GM23338 (cell line): Measurements from ENCODE around the gene MGME1. TPM values are rescaled to one million over a fixed set of nuclear protein-coding genes. Genes with fewer than 3 reads are reported as not detected.

ENCODE experiments used
- ATAC-seq: fragments of 200-7000 bp; cut with Tn5 transposase; 3 replicates; pipeline ENCODE4 v1.9.1; 2020
- DNase-seq: peaks from one replicate; pipeline ENCODE4 v3.0.0-alpha.2; 2015; ENCODE audit warnings: low spot score
- H2AFZ ChIP-seq: fragments of 200-600 bp; sonication (generic); 2 replicates; pipeline ENCODE4 v1.8.0; 2016; ENCODE audit warnings: antibody characterized with exemption, mild to moderate bottlenecking, moderate library complexity
- H3F3A ChIP-seq: fragments of 200-600 bp; sonication (generic); replicated peaks from 2 replicates; pipeline ENCODE4 v1.8.0; 2017; ENCODE audit warnings: antibody characterized with exemption, mixed run types, low read depth
- H3K27ac ChIP-seq: fragments of 200-600 bp; sonication (generic); 2 replicates; pipeline ENCODE4 v1.6.1; 2016; ENCODE audit warnings: low read depth
- H3K27me3 ChIP-seq: fragments of 200-600 bp; sonication (generic); 2 replicates; pipeline ENCODE4 v1.8.0; 2016; ENCODE audit warnings: mild to moderate bottlenecking, mixed run types, moderate library complexity; ENCODE audit not compliant: insufficient read depth
- H3K36me3 ChIP-seq: fragments of 200-600 bp; sonication (generic); 2 replicates; pipeline ENCODE4 v1.8.0; 2016; ENCODE audit warnings: mild to moderate bottlenecking; ENCODE audit not compliant: insufficient read depth
- H3K4me1 ChIP-seq: fragments of 200-600 bp; sonication (generic); 2 replicates; pipeline ENCODE4 v1.8.0; 2016; ENCODE audit warnings: mild to moderate bottlenecking, moderate library complexity; ENCODE audit not compliant: insufficient read depth
- H3K4me2 ChIP-seq: fragments of 200-600 bp; sonication (generic); 2 replicates; pipeline ENCODE4 v1.7.1; 2017; ENCODE audit warnings: mixed run types
- H3K4me3 ChIP-seq: fragments of 200-600 bp; sonication (generic); 2 replicates; pipeline ENCODE4 v1.6.1; 2016; ENCODE audit warnings: mixed run types
- H3K79me2 ChIP-seq: fragments of 200-600 bp; sonication (generic); replicated peaks from 2 replicates; pipeline ENCODE4 v1.8.0; 2017; ENCODE audit warnings: mild to moderate bottlenecking; ENCODE audit not compliant: insufficient read depth
- H3K9me2 ChIP-seq: fragments of 200-600 bp; sonication (generic); 2 replicates; pipeline ENCODE4 v1.8.0; 2017; ENCODE audit not compliant: insufficient read depth
- H4K20me1 ChIP-seq: fragments of 200-600 bp; sonication (generic); replicated peaks from 2 replicates; pipeline ENCODE4 v1.8.0; 2017; ENCODE audit warnings: mild to moderate bottlenecking; ENCODE audit not compliant: insufficient read depth
- H3K27ac Mint-ChIP-seq: 2 replicates; pipeline ENCODE4 v1.8.0; 2020; ENCODE audit warnings: inconsistent platforms, mild to moderate bottlenecking, moderate library complexity, mixed read lengths
- H3K27me3 Mint-ChIP-seq: 3 replicates; pipeline ENCODE4 v1.8.0; 2022; ENCODE audit warnings: low read depth, mild to moderate bottlenecking, moderate library complexity, mixed read lengths, inconsistent platforms; ENCODE audit not compliant: insufficient read depth, poor library complexity
- H3K36me3 Mint-ChIP-seq: 3 replicates; pipeline ENCODE4 v1.8.0; 2021; ENCODE audit warnings: low read depth, mild to moderate bottlenecking, inconsistent platforms, moderate library complexity, mixed read lengths
- H3K4me1 Mint-ChIP-seq: 3 replicates; pipeline ENCODE4 v1.8.0; 2020; ENCODE audit warnings: mild to moderate bottlenecking, inconsistent platforms, mixed read lengths
- H3K4me3 Mint-ChIP-seq: 3 replicates; pipeline ENCODE4 v1.8.0; 2021; ENCODE audit warnings: moderate library complexity, mild to moderate bottlenecking, inconsistent platforms, mixed read lengths
- H3K9me3 Mint-ChIP-seq: 3 replicates; pipeline ENCODE4 v1.8.0; 2020; ENCODE audit warnings: moderate library complexity, mild to moderate bottlenecking, inconsistent platforms, mixed read lengths
- CREB1 ChIP-seq: fragments of 250-450 bp; sonication (Bioruptor Pico); IDR thresholded peaks from 2 replicates; pipeline ENCODE4 v1.5.0; 2020; ENCODE audit warnings: low read depth, mild to moderate bottlenecking, moderate library complexity
- EZH2 ChIP-seq: fragments of 200-600 bp; sonication (generic); IDR thresholded peaks from one replicate; pipeline ENCODE4 v1.8.0; 2017; ENCODE audit warnings: antibody characterized with exemption, mild to moderate bottlenecking, low read depth; ENCODE audit not compliant: unreplicated experiment
- EZH2phosphoT487 ChIP-seq: fragments of 200-600 bp; sonication (generic); IDR thresholded peaks from one replicate; pipeline ENCODE4 v1.8.1; 2018; ENCODE audit warnings: antibody characterized with exemption; ENCODE audit not compliant: unreplicated experiment
- JUNB ChIP-seq: IDR thresholded peaks from one replicate; pipeline ENCODE4 v1.6.1; 2016; ENCODE audit warnings: antibody characterized with exemption; ENCODE audit not compliant: unreplicated experiment
- NANOG ChIP-seq: IDR thresholded peaks from 2 replicates; pipeline ENCODE4 v1.6.1; 2016; ENCODE audit warnings: antibody characterized with exemption, borderline replicate concordance
- POLR2AphosphoS5 ChIP-seq: IDR thresholded peaks from 2 replicates; pipeline ENCODE4 v1.6.1; 2016; ENCODE audit warnings: antibody characterized with exemption, low read depth
- STAT1 ChIP-seq: IDR thresholded peaks from one replicate; pipeline ENCODE4 v1.6.1; 2016; ENCODE audit warnings: antibody characterized with exemption; ENCODE audit not compliant: unreplicated experiment
- ZNF114 ChIP-seq: fragments of 250-450 bp; sonication (Bioruptor Pico); IDR thresholded peaks from 2 replicates; pipeline ENCODE4 v1.5.0; 2020; ENCODE audit warnings: mild to moderate bottlenecking, moderate library complexity
- ZNF331 ChIP-seq: fragments of 250-450 bp; sonication (Bioruptor Pico); IDR thresholded peaks from 2 replicates; pipeline ENCODE4 v1.5.0; 2020; ENCODE audit warnings: low read depth, mild to moderate bottlenecking, moderate library complexity
- polyA plus RNA-seq: library from polyadenylated mRNA; unstranded; fragments of >200 nt; fragmentation: Nextera tagmentation; extraction: Ambion mirVana; gene quantifications from 2 replicates; pipeline ENCODE4 v1.2.1, GENCODE V29; 2016
- total RNA-seq: library from RNA; depleted of rRNA; stranded (reverse); fragments of >200 nt; shearing (Covaris generic); gene quantifications from 2 replicates; pipeline ENCODE4 v1.2.3, GENCODE V29; 2014
- TF ChIP-seq, protein P1 (sequence below), 2 experiments: fragments of 200-600 bp in 1 of 2; sonication (generic) in 1 of 2; conservative IDR thresholded peaks; 2 replicates each; pipeline versions ENCODE4 v1.5.1 to v1.6.1; 2016 to 2017; ENCODE audit warnings: antibody characterized with exemption in 2 of 2, low read depth in 2 of 2, mild to moderate bottlenecking in 2 of 2, moderate library complexity in 1 of 2
- TF ChIP-seq, protein P2 (sequence below): fragments of 250-450 bp; sonication (Bioruptor Pico); IDR thresholded peaks from 2 replicates; pipeline ENCODE4 v1.5.0; 2020; ENCODE audit warnings: mild to moderate bottlenecking, moderate library complexity
- TF ChIP-seq, protein P3 (sequence below): IDR thresholded peaks from one replicate; pipeline ENCODE4 v1.6.1; 2018; ENCODE audit warnings: antibody characterized with exemption; ENCODE audit not compliant: unreplicated experiment
- TF ChIP-seq, protein P4 (sequence below): IDR thresholded peaks from 2 replicates; pipeline ENCODE4 v1.6.1; 2016; ENCODE audit warnings: antibody characterized with exemption

MGME1 gene
- total and polyA plus RNA-seq, 2 experiments from 2014 or later: 43.1 to 56.9 TPM

DNA sequence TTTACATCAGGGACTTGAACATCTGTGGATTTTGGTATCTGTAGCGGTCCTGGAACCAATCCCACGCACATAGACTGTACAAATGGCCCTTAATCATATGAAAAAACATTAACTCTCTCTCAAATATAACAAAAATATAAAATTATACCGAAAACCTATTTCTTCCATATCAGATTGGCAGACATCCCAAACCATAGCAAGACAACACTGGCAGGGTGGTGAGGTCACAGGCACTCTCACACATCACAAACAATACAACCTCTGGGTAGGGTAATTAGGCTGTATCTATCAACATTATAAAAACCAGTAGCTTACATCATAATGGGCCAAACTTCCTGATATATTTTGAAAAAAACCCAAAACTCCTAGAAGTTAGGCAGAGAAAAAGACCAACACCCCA, 48.0 kb downstream of the MGME1 start:
- no peak for DNase-seq
- Mint-ChIP-seq H3K27ac (no peak overlapping the region), H3K36me3 (peaks cover 15% of the 10 kb centered on the region), H3K4me1 (no peaks in the 10 kb centered on the region), H3K9me3 (no peaks in the 10 kb centered on the region; the same call in 2 of the 3 replicates), H3K4me3 (no peak overlapping the region), H3K27me3 (no peaks in the 10 kb centered on the region)
- Histone ChIP-seq H3K36me3 (no peaks in the 10 kb centered on the region), H3F3A (no peaks in the 10 kb centered on the region), H4K20me1 (no peaks in the 10 kb centered on the region), H3K27me3 (no peaks in the 10 kb centered on the region), H3K79me2 (no peaks in the 10 kb centered on the region), H3K27ac (no peak overlapping the region), H2AFZ (no peak overlapping the region), H3K9me2 (no peaks in the 10 kb centered on the region), H3K4me2 (no peak overlapping the region), H3K4me3 (no peak overlapping the region), H3K4me1 (no peaks in the 10 kb centered on the region)
- TF ChIP-seq CREB1 (no peak), ZNF114 (CRISPR knock-in tag) (no peak), ZNF331 (CRISPR knock-in tag) (no peak), JUNB (no peak), STAT1 (no peak), EZH2phosphoT487 (no peak), POLR2AphosphoS5 (no peak), NANOG (no peak), EZH2 (no peak)
- TF ChIP-seq, protein P1, sequence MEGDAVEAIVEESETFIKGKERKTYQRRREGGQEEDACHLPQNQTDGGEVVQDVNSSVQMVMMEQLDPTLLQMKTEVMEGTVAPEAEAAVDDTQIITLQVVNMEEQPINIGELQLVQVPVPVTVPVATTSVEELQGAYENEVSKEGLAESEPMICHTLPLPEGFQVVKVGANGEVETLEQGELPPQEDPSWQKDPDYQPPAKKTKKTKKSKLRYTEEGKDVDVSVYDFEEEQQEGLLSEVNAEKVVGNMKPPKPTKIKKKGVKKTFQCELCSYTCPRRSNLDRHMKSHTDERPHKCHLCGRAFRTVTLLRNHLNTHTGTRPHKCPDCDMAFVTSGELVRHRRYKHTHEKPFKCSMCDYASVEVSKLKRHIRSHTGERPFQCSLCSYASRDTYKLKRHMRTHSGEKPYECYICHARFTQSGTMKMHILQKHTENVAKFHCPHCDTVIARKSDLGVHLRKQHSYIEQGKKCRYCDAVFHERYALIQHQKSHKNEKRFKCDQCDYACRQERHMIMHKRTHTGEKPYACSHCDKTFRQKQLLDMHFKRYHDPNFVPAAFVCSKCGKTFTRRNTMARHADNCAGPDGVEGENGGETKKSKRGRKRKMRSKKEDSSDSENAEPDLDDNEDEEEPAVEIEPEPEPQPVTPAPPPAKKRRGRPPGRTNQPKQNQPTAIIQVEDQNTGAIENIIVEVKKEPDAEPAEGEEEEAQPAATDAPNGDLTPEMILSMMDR (conservative IDR thresholded peaks at IDR 0.05; ENCODE audit: low read depth in 2 of 2): no peak
- TF ChIP-seq, protein P2, sequence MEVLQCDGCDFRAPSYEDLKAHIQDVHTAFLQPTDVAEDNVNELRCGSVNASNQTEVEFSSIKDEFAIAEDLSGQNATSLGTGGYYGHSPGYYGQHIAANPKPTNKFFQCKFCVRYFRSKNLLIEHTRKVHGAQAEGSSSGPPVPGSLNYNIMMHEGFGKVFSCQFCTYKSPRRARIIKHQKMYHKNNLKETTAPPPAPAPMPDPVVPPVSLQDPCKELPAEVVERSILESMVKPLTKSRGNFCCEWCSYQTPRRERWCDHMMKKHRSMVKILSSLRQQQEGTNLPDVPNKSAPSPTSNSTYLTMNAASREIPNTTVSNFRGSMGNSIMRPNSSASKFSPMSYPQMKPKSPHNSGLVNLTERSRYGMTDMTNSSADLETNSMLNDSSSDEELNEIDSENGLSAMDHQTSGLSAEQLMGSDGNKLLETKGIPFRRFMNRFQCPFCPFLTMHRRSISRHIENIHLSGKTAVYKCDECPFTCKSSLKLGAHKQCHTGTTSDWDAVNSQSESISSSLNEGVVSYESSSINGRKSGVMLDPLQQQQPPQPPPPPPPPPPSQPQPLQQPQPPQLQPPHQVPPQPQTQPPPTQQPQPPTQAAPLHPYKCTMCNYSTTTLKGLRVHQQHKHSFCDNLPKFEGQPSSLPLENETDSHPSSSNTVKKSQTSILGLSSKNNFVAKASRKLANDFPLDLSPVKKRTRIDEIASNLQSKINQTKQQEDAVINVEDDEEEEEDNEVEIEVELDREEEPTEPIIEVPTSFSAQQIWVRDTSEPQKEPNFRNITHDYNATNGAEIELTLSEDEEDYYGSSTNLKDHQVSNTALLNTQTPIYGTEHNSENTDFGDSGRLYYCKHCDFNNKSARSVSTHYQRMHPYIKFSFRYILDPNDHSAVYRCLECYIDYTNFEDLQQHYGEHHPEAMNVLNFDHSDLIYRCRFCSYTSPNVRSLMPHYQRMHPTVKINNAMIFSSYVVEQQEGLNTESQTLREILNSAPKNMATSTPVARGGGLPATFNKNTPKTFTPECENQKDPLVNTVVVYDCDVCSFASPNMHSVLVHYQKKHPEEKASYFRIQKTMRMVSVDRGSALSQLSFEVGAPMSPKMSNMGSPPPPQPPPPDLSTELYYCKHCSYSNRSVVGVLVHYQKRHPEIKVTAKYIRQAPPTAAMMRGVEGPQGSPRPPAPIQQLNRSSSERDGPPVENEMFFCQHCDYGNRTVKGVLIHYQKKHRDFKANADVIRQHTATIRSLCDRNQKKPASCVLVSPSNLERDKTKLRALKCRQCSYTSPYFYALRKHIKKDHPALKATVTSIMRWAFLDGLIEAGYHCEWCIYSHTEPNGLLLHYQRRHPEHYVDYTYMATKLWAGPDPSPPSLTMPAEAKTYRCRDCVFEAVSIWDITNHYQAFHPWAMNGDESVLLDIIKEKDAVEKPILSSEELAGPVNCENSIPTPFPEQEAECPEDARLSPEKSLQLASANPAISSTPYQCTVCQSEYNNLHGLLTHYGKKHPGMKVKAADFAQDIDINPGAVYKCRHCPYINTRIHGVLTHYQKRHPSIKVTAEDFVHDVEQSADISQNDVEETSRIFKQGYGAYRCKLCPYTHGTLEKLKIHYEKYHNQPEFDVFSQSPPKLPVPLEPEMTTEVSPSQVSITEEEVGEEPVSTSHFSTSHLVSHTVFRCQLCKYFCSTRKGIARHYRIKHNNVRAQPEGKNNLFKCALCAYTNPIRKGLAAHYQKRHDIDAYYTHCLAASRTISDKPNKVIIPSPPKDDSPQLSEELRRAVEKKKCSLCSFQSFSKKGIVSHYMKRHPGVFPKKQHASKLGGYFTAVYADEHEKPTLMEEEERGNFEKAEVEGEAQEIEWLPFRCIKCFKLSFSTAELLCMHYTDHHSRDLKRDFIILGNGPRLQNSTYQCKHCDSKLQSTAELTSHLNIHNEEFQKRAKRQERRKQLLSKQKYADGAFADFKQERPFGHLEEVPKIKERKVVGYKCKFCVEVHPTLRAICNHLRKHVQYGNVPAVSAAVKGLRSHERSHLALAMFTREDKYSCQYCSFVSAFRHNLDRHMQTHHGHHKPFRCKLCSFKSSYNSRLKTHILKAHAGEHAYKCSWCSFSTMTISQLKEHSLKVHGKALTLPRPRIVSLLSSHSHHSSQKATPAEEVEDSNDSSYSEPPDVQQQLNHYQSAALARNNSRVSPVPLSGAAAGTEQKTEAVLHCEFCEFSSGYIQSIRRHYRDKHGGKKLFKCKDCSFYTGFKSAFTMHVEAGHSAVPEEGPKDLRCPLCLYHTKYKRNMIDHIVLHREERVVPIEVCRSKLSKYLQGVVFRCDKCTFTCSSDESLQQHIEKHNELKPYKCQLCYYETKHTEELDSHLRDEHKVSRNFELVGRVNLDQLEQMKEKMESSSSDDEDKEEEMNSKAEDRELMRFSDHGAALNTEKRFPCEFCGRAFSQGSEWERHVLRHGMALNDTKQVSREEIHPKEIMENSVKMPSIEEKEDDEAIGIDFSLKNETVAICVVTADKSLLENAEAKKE (CRISPR knock-in tag): no peak
- TF ChIP-seq, protein P3, sequence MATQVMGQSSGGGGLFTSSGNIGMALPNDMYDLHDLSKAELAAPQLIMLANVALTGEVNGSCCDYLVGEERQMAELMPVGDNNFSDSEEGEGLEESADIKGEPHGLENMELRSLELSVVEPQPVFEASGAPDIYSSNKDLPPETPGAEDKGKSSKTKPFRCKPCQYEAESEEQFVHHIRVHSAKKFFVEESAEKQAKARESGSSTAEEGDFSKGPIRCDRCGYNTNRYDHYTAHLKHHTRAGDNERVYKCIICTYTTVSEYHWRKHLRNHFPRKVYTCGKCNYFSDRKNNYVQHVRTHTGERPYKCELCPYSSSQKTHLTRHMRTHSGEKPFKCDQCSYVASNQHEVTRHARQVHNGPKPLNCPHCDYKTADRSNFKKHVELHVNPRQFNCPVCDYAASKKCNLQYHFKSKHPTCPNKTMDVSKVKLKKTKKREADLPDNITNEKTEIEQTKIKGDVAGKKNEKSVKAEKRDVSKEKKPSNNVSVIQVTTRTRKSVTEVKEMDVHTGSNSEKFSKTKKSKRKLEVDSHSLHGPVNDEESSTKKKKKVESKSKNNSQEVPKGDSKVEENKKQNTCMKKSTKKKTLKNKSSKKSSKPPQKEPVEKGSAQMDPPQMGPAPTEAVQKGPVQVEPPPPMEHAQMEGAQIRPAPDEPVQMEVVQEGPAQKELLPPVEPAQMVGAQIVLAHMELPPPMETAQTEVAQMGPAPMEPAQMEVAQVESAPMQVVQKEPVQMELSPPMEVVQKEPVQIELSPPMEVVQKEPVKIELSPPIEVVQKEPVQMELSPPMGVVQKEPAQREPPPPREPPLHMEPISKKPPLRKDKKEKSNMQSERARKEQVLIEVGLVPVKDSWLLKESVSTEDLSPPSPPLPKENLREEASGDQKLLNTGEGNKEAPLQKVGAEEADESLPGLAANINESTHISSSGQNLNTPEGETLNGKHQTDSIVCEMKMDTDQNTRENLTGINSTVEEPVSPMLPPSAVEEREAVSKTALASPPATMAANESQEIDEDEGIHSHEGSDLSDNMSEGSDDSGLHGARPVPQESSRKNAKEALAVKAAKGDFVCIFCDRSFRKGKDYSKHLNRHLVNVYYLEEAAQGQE: no peak
- TF ChIP-seq, protein P4, sequence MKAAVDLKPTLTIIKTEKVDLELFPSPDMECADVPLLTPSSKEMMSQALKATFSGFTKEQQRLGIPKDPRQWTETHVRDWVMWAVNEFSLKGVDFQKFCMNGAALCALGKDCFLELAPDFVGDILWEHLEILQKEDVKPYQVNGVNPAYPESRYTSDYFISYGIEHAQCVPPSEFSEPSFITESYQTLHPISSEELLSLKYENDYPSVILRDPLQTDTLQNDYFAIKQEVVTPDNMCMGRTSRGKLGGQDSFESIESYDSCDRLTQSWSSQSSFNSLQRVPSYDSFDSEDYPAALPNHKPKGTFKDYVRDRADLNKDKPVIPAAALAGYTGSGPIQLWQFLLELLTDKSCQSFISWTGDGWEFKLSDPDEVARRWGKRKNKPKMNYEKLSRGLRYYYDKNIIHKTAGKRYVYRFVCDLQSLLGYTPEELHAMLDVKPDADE: no peak
- no peak for ATAC-seq
